Measurements from ENCODE around the gene KMO. TPM values are rescaled to one million over a fixed set of nuclear protein-coding genes. Genes with fewer than 3 reads are reported as not detected.
A peak's percentile ranks its signal among the peaks of the same experiment; 100 is the strongest.

Gene KMO
- total RNA-seq (2014; rRNA removed; shearing (Covaris generic)) = not detected in 2 replicates
- polyA plus RNA-seq (2015; cell fraction: cytosol; rRNA removed) = not detected in 2 replicates
- not detected in 2 replicates for polyA plus RNA-seq (2015; cell fraction: nucleus; rRNA removed)

DNA sequence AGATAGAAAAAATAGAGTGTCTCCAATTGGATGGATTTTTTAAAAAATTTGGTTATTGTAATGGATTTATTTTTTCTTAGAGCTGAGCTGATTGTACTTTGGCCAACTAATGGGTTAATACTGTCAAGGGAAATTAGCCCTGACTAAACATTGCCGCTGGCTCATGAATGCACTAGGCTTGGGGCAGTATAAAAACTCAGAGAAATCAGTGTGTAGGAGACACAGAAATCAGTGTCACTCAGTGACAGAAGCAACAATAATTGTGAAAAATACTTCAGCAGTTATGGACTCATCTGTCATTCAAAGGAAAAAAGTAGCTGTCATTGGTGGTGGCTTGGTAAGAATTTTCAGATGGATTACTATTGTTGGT is at the start of gene KMO:
Gene KMO (plus strand): TSS at position 217 of the 370 bp plus-strand sequence. CDS start 67 bp downstream, at position 284.
- peak; percentile 5 for DNase-seq (ENCODE audit: low read depth)

GRCh38 chr1:241482761-241483250 is 49.4 kb upstream of the KMO start:
- peak; percentile 84 for DNase-seq (ENCODE audit: low read depth)

GRCh38 chr1:241485145-241485544 is 47.0 kb upstream of the KMO start:
- DNase-seq (ENCODE audit: low read depth) = no peak

- DNase-seq (ENCODE audit: low read depth) = peak; percentile 39
Observed at GRCh38 chr1:241485554-241485992, 46.6 kb upstream of the KMO start.

DNA sequence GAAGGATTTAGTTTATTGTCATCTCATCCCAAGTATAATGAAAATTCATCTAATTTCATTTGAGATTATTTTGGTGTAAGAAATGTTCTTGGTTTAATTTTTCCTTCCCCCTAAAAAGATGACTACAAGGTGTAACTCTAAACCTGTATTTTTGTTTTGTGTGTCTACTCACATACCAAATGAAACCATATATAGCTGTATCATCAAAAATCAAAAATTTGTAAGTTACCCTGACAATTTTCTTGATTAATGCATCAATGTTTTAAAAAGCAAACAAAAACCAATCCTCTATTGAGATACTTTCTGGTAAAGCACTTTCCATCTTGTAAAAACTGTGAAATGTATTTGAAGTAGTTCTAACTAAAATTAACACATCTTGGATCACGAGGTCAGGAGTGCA is 43.4 kb upstream of the KMO start:
- DNase-seq (ENCODE audit: low read depth) = no peak

DNA sequence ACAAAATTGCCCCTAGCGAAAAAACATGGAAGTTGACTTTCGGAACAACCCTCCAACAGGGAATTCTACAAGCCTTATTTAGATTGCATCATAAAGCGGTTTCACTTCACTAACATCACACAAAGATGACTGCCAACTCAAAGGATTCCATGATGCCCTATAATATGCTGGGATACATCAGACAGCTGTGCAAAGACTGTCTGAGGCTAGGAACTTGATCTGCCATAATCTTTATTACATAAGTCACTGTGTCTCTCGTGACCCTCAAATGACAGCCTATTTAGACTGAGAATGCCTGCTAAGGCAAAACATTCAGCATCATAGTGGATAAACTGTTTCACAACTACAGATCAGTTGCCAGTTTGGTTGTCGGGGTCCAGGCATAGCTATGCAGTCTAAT is 36.4 kb upstream of the KMO start:
- DNase-seq (ENCODE audit: low read depth) = no peak

DNA sequence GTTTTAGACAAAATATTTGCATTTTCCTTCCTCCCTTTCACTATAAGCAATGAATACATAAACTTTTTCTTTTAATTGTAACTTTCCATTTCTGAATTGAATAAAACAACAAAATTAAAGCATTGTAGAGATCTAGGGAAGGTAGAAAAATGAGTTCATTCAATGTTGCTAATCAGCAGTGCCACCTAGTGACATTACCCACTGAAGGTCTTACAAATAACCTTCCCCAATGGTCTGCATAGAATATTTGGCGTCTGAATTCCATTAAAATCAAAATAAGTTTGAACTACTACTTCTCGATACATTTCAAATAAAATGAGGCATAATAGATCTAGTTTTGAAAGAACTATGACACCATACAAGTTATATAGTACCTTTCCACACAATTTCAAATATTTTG is 32.3 kb upstream of the KMO start:
- DNase-seq (ENCODE audit: low read depth) = peak; percentile 40

DNA sequence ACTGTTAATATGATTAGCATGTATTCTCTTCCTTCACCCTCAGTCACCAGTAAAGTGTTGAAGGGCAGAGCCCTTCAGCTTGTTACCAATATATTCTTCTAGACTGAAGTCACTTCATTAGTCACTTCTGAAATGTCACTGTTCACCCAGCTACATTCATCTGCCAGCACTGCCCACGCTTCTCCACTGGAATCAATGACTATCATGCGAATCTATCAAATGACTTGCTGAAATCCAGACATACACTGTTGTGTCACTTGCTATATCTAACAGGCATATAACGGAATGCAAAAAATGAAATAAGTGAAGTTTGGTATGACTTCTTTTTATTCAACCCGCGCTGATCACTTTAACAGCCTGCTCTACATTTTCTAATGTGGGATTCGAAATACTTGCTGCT is 28.7 kb upstream of the KMO start:
- DNase-seq (ENCODE audit: low read depth) = no peak

DNA sequence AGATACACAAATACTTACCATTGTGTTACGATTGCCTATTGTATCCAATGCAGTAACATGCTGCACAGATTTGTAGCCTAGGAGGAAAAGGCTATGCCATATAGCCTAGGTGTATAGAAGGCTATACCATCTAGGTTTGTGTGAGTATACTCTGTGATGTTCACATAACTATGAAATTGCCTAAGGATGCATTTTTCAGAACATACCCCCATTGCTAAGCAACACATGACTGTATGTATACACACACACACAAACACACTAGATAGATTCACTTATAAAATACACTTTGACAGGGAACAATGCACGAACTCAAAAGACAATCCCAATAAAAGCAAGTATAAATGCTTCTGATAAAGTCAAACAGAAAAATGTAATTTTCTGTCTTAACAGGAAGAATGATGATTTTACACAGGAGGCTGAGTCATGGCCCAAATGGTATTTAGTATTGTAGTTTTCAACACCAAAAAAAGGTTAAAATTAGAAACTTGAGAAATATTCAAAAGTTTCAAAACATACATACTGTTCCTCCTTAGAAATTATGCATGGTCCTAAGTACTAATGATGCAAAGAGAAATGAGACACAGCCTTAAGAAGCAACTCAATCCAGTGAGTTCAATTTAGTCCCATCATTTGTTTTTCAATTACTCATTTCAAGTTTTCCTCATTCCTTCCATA is 24.9 kb upstream of the KMO start:
- no peak for DNase-seq (ENCODE audit: low read depth)

- DNase-seq (ENCODE audit: low read depth) = no peak
Observed at GRCh38 chr1:241513378-241513777, 18.8 kb upstream of the KMO start.

DNA sequence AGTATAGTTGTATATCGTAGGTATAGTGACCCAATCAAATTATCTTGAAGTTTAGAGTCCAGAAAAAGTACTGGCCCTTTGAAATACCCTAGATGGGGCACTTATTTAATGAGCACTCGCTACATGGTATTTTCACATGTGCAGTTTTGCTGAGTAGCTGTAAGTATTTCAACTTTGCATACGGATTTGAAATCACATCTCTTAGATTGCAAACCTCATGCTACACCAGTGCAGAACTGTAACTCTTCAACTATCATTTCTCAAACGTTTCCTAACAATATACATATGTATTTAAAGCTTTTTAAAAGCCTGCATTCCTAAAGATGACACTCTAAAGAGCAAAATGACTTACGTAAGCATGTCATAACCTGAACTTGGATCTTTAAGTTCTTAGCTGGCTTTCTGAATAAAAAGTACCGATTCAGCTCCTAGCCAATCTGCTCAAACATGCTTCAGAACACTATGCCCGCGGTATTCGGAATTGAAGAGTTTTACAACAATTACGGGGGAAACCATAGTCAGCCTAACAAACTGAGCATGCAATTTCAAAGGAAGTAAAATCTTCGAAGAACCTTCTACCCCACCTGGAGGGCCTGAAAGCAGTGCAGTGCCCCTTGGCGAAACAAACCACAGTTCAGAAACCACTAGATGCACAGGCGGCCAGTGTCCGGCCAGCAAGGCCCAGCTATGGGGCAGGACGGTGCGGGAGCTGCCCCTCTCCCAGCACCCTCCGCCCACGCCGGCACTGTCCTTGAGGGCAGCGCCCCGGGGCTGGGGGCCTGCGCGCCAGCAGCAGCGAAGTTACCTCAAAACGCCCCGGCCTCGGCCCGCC is 13.5 kb upstream of the KMO start:
- DNase-seq (ENCODE audit: low read depth) = peak; percentile 23

DNA sequence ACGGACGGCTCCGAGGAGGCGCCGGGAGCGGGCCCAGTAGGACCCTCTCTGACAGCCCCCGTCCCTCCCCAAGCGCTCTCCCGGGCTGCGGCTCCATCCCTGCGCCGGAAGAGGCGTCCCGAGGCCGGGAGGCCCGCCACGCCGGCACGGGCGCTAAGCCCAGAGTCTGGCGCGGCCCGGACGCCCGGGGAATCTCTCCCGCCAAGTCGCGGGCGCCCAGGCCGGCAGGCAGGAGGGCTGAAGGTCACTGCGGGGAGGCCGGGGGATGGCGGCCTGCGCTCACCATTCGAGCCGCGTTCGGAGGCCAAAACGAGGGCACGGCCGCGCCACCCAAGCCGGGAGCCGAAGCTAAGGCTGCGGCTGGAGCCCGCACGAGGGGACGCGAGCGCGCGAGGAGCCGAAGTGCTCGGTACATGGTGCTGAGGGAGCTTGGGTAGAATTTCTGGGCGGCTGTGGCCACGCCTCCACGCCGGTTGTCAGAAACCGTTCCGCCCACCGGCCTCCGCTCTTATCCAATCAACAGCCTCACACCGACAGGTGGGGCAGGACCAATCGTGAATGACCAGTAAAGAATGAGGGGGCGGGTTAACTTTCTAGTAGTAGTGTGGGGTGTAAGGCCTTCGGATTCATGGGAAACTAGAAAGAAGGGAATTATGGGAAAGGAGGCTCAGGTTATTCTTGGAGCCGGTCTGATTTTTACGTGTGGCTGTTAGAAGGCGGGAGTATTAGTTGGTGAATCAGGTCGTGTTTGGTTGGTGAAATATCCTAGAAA is 12.7 kb upstream of the KMO start, which contains the start of gene FH:
Gene FH (minus strand): TSS at position 448 of the 772 bp plus-strand sequence. CDS start 33 bp downstream, at position 415.
- DNase-seq (ENCODE audit: low read depth) = peak; percentile 99

DNA sequence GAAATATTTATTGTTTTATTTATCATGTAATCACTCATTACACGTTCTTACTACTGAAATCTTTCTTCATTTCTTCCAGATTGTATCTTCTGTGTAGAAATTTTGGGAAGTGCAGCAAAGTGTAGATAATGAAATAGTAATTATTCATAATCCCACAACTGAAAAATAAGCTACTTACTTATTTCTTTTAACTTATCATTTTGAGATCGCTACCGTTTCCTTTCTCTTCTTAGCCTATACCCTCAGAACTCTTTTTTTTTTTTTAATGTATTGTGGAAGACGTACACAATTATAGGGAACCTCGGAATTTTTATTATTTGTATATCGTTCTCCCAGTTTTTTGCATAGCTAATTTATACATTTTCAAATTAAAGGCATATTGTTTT is 12.1 kb upstream of the KMO start:
- DNase-seq (ENCODE audit: low read depth) = no peak

DNA sequence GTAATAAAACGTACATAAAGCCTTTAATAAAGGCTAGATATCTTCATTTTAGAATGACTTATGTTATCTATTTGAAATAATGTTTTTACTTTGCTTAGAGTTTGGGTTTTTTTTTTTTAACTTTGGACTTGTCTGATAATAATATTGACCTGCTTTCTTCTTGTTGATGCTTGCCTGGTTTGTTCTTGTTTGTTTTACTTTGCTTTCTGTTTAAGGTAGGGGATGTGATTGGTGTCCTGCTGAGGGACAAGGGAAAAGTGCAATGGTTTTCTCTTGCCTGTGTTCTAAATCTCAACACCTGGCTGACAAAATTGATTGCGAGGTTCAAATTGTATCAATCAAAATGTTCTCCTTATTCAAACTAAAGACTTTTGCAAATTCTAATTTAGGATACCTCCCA is 10.5 kb upstream of the KMO start:
- no peak for DNase-seq (ENCODE audit: low read depth)

GRCh38 chr1:241525026-241525425 is 7.2 kb upstream of the KMO start:
- no peak for DNase-seq (ENCODE audit: low read depth)

- DNase-seq (ENCODE audit: low read depth) = no peak
Observed at GRCh38 chr1:241527146-241527545, 5.0 kb upstream of the KMO start.

- DNase-seq (ENCODE audit: low read depth) = peak; percentile 77
Observed at GRCh38 chr1:241531195-241532161, 700 bp upstream of the KMO start.

GRCh38 chr1:241532864-241533263 is 686 bp downstream of the KMO start:
- no peak for DNase-seq (ENCODE audit: low read depth)

- no peak for DNase-seq (ENCODE audit: low read depth)
Observed at GRCh38 chr1:241533326-241534115, 1.3 kb downstream of the KMO start.
